ENCODE results near the gene KRTAP20-4. TPM values are rescaled to one million over a fixed set of nuclear protein-coding genes. Genes with fewer than 3 reads are reported as not detected.

The KRTAP20-4 gene
- total RNA-seq, 1 donor from 2014 or later = not detected

DNA sequence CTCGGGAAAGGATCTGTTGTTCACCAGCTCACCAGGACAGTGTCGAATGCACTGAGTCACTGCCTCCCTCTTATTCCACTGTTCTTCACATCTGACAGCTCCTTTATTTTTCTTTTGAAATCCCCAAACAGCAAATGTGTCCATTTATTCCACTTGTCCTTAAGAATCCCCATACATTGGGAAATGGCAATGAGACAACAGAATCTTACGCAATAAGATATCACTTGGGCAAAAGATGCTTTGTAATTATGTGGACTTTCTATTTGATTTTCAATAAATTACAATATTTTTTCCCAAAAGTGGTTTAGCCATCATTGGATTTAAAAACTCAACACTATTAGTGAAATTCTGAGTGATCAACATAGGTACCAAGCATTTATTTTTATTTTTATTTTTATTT lies 18.3 kb downstream of the KRTAP20-4 start:
- ATAC-seq (no peak), DNase-seq (ENCODE audit: low spot score) (no peak)
- intact Hi-C loops (cut with DNase I) = no loop called here

DNA sequence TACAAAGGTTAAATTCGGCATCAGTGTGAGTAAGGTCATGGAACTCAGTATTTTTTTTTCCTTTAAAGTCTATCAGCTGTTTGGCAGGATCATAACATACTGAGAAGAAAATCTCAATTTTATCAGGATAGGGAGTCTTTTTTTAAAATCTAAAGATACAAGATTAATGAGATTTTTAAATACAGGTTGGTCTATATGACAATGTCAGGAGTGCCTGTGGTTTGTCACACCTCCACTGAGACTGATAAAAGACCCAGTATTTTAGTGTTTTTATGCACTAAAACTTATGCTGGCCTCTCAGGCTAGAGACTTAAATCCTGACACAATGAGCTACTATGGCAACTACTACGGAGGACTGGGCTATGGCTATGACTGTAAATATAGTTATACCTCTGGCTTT lies 22.1 kb downstream of the KRTAP20-4 start, which contains the start of gene KRTAP20-3:
Gene KRTAP20-3, plus strand, starts transcription at position 301 of the 400 bp plus-strand sequence.
- ATAC-seq = no peak
- intact Hi-C loops (cut with DNase I) = no loop called here
- no peak for DNase-seq (ENCODE audit: low spot score)

DNA sequence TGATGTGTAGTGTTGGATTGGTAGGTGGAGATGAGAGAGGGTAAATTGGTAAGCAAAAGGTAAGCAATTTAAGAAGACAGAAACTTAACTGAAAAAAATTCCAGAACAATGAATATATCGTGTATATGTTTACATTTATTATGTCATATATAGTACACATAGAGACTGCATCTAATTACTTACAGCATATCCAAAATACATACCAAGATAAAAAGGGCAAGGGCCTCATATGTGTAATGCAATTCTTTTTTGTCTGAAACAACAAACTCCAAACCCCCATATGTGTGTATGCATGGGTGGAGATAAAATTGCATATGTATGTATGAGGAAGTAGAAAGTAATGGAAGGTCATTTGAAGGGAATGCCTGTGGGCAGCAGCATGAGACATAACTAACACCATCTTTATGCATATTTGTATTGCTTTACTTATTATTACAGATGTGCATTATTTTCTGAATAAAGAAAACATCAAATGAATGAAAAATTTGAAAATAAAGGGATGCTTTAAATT lies 26.5 kb downstream of the KRTAP20-4 start:
- no peak for ATAC-seq

DNA sequence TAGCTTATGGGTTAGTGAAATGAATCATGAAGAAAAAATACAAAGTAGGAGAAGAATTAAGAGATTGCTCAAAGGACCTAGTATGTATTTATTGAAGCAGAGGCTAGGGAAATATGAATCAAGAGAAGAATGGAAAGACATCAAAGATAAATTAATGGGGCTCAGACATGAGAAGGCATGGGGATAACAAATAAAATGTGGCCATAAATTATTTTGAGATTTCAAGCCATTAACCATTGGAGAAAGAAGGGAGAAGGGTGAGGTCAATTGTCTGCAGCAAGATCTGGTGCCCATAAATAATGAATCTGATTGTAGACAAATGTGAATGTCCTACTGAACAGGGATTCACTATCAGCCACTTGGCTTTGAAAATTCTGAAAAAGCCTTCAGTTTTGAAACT lies 32.5 kb downstream of the KRTAP20-4 start:
- ATAC-seq (no peak), DNase-seq (ENCODE audit: low spot score) (no peak)
- intact Hi-C loops (cut with DNase I) = no loop called here

More for the DNA sequence above, 26.5 kb downstream of the KRTAP20-4 start:
- no peak for DNase-seq (ENCODE audit: low spot score)
- intact Hi-C loops (cut with DNase I) = no loop called here

DNA sequence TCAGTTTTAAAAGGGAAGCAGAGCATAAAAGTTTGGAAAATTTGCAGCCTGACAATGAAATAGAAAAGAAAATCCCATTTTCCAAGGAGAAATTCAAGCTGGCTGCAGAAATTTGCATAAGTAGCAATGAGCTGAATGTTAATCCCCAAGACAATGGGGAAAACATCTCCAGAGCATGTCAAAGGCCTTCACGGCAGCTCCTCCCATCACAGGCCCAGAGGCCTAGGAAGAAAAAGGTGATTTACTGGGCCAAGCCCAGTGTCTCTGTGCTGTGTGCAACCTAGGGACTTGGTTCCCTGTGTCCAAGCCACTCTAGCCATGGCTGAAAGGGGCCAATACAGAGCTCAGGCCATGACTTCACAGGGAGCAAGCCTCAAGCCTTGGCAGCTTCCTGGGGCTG lies 48.3 kb downstream of the KRTAP20-4 start:
- no peak for DNase-seq (ENCODE audit: low spot score)
- intact Hi-C loops (cut with DNase I) = no loop called here
- no peak for ATAC-seq

Other genes with a start within 250 kb of the KRTAP20-4 start
- gene KRTAP13-2, start 248.4 kb upstream of the KRTAP20-4 start, total RNA-seq = not detected
- not detected for gene KRTAP13-1, start 224.6 kb upstream of the KRTAP20-4 start, total RNA-seq
- not detected for gene KRTAP13-3, start 194.7 kb upstream of the KRTAP20-4 start, total RNA-seq
- not detected for gene KRTAP13-4, start 190.4 kb upstream of the KRTAP20-4 start, total RNA-seq
- not detected for gene KRTAP15-1, start 180.4 kb upstream of the KRTAP20-4 start, total RNA-seq
- not detected for gene KRTAP19-1, start 140.3 kb upstream of the KRTAP20-4 start, total RNA-seq
- not detected for gene KRTAP19-2, start 133.2 kb upstream of the KRTAP20-4 start, total RNA-seq
- gene KRTAP19-3, start 128.6 kb upstream of the KRTAP20-4 start, total RNA-seq = not detected
- gene KRTAP19-4, start 123.5 kb upstream of the KRTAP20-4 start, total RNA-seq = not detected
- not detected for gene KRTAP19-5, start 118.5 kb upstream of the KRTAP20-4 start, total RNA-seq
- gene KRTAP19-6, start 78.8 kb upstream of the KRTAP20-4 start, total RNA-seq = not detected
- gene KRTAP19-7, start 59.3 kb upstream of the KRTAP20-4 start, total RNA-seq = not detected
- not detected for gene KRTAP22-2, start 30.2 kb upstream of the KRTAP20-4 start, total RNA-seq
- gene KRTAP6-3, start 28.2 kb upstream of the KRTAP20-4 start, total RNA-seq = not detected
- gene KRTAP6-2, start 21.7 kb upstream of the KRTAP20-4 start, total RNA-seq = not detected
- not detected for gene KRTAP22-1, start 19.5 kb upstream of the KRTAP20-4 start, total RNA-seq
- not detected for gene KRTAP6-1, start 6.7 kb upstream of the KRTAP20-4 start, total RNA-seq
- not detected for gene KRTAP20-1, start 4.2 kb upstream of the KRTAP20-4 start, total RNA-seq
- not detected for gene KRTAP20-2, start 14.6 kb downstream of the KRTAP20-4 start, total RNA-seq
- gene KRTAP20-3, start 22.2 kb downstream of the KRTAP20-4 start, total RNA-seq = not detected
- not detected for gene KRTAP21-3, start 98.2 kb downstream of the KRTAP20-4 start, total RNA-seq
- not detected for gene KRTAP21-2, start 126.6 kb downstream of the KRTAP20-4 start, total RNA-seq
- gene KRTAP21-1, start 134.8 kb downstream of the KRTAP20-4 start, total RNA-seq = not detected
- not detected for gene KRTAP8-1, start 192.6 kb downstream of the KRTAP20-4 start, total RNA-seq
- gene KRTAP7-1, start 209.1 kb downstream of the KRTAP20-4 start, total RNA-seq = not detected

Data from sciatic nerve (tissue), 2 donors.